GM04503 (cell line): ENCODE measurements around the gene FAM200A.
"Not testable (repeated sequence)": the region's sequence is repeated elsewhere in the genome, so short reads cannot be mapped to it uniquely, and the experiment has no call there.

Experiments
- DNase-seq: peaks from one replicate; pipeline ENCODE4 v3.0.0-alpha.2; 2012; ENCODE audit warnings: low read depth

The FAM200A gene

GRCh38 chr7:99504281-99504602 lies 47.7 kb downstream of the FAM200A start:
- DNase-seq: no peak

DNA sequence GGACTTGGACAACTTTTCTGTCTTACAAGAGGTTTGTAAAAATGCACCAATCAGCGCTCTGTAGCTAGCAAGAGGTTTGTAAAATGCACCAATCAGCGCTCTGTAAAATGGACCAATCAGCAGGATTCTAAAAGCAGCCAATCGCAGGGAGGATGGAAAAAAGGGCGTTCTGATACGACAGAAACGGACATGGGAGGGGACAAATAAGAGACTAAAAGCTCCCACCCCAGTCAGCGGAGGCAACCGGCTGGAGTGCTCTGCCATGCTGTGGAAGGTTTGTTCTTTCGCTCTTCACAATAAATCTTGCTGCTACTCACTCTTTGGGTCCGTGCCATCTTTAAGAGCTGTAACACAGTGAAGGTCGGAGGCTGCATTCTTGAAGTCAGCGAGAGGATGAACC lies 50.7 kb downstream of the FAM200A start:
- not testable (repeated sequence) for DNase-seq

DNA sequence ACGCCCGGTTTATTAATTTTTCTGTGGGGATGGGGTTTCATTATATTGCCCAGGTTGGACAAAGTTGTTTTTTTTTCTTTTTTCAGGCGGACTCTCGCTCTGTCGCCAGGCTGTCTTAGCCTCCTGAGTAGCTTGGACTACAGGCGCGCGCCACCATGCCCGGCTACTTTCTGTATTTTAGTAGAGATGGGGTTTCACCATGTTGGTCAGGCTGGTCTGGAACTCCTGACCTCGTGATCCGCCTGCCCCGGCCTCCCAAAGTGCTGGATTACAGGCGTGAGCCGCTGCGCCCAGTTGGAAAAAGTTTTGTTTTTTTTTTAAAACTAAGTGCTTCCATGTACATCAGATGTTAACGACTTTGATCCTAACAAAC lies 51.3 kb downstream of the FAM200A start:
- DNase-seq: no peak

DNA sequence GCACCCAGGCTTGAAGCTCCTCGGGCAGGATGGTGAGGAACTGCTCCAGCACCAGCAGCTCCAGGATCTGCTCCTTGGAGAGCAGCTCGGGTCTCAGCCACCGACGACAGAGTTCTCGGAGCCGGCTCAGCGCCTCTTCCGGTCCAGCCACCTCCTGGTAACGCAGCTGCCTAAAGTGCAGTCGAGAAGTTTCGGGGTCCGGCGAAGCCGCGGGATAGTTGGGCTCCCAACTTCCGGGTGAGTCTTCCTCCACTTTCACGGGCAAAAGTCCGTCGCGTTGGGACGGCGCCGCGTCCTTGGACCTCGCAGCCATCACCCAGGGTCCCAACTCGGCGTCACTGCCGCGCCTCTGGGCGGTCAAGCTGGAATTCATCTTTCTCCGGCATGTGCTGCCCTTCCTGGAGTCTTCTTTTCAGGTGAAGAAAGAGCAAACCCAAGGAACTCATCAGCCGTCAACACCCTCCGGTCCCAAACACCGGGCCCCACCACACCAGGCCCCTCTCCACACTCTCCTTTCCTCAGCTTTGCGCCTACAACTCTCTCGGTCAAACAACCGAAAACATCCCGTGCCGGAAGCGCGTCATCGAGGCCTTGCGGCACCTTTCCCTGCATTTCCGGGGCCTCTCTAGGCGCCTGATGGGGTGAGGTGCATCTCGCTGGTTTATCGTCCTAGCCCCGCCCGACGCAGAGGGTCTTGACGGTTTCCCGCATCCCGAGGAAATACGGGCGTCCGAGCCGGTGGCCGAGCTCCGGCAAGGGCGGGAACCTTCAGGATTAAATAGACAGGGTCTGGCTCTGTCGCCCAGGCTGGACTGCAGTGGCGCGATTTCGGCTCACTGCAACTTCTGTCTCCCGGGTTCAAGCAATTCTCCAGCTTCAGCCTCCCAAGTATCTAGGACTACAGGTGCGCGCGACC lies 51.9 kb downstream of the FAM200A start, which contains the start of gene ZNF394:
ZNF394 (minus strand) TSS at position 561 of the 916 bp plus-strand sequence; CDS start at position 373, 188 bp downstream.
- peak; percentile 64 for DNase-seq

DNA sequence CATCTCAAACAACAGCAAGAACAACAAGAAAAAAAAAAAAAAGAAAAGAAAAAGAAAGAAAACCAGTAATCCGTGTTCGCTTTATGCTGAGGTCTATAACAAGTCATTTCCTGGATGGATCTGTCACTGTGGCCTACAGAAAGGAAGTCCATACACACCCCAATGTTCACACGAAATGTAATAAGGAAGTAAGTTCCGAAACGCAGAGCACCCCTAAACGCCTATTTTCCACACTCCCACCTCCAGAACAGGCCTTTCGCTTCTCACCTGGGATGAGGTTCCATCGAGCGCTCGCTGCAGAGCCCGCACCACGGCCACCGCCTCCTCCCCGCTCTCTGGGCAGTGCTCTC lies 52.6 kb downstream of the FAM200A start:
- no peak for DNase-seq

GRCh38 chr7:99498546-99498944 lies 53.4 kb downstream of the FAM200A start:
- no peak for DNase-seq

- no peak for DNase-seq
Measured at GRCh38 chr7:99497766-99498545, 54.0 kb downstream of the FAM200A start.
